NCI-H128 (cell line): ENCODE data around the gene ATP9B.

ENCODE experiments used
- DNase-seq: peaks from one replicate; lab custom pipeline; 2025; ENCODE audit not compliant: unreplicated experiment; lab: John Stamatoyannopoulos, UW

Gene ATP9B

DNA sequence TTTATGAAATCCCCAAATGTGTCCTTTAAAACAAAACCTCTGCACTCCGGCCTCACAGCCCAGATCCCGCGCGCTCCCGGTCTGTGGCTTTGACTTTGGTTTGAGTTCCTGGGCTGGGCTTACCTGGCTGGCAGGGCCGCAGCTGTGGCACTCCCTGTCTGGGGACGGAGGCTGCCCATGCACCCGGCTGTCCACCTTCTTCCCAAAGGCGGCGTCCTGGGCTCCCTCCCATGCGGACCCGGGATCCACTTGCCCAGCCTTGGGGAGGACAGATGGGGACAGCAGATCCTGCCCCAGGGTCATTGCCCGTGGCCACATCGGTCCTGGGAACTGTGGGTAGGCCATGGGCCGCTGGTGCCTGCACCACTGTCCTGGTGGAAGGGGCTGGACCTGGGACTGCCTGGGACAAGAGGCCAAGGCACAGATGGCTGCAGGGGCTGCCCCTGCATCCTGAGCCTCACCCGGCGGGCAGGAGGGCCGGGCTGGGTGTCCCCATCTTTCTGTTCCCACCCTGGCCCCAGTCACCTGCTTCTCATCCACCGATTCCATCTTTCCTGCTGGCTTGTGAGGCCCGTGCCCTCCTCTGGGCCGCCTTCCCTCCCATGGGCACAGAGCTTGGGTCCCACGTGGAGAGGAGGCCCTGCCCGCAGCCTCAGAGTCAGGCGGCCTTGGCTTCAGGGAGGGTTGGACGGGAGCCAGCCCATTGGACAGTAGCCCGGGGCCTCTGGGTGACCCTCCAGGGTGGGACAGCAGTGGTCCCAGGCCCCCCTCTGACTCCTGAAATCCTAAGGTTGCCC is 354.2 kb downstream of the ATP9B start:
- DNase-seq: no peak

DNA sequence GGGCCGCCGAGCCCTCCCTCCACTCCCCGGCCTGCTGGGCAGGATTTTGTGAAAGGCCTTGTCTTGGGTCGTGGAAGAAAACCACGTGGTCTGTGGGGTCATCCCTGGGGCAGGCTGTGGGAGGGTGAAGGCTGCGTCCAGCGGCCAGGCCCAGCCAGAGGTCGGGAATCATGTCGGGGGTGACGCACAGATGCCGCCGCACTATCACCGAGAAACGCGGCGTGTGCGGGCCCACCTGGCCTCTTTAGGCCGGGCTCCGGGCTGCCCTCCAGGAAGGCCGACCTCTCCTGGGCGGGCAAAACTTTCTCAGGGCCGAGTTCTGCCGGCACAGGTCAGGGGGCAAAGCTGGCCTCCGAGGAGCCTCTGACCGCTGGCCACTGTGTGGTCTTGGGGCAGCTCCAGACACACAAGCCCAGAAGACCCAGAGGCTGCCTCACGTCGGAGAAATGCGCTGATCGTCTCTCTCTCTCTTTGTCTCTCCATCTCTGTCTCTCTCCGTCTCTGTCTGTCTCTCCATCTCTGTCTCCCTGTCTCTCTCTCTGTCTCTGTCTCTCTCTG is 354.9 kb downstream of the ATP9B start:
- DNase-seq: no peak

DNA sequence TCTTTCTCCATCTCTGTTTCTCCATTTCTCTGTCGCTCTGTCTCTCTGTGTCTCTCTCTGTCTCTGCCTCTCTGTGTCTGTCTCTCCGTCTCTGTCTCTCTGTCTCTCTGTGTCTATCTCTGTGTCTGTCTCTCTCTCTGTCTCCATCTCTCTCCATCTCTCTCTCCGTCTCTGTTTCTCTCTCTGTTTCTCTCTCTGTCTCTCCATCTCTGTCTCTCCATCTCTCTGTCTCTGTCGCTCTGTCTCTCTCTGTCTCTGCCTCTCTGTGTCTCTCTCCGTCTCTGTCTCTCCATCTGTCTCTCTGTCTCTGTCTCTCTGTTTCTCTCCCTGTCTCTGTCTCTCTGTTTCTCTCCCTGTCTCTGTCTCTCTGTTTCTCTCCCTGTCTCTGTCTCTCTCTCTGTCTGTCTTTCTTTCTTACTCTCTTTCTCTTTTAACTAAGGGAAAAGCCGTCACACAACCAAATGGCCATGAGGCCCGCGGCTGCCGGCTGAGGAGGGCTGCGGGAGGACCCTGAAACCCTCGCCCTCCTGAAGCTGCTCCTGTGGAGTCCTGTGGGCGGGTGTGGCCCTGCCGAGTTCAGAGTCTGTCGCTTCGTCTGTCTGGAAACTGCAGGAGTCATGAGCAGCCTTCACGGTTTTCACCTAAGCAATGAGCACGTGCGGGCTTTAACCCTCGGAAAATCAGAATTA is 355.8 kb downstream of the ATP9B start:
- no peak for DNase-seq

DNA sequence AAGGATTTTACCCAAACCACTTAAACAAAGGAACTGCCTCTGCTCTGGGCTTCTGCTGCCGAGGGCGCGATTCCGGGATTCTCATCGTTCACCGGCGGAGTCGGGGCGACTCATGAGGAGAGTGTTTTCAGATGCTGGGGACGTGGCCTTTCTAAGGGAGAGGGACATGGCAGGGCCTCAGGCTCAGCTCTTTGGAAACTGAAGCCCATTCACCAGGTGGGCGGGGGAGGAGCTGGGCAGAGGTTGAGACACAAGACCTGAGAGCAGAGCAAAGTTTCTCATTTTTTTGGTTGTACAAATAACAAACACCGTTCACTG is 356.3 kb downstream of the ATP9B start:
- no peak for DNase-seq

DNA sequence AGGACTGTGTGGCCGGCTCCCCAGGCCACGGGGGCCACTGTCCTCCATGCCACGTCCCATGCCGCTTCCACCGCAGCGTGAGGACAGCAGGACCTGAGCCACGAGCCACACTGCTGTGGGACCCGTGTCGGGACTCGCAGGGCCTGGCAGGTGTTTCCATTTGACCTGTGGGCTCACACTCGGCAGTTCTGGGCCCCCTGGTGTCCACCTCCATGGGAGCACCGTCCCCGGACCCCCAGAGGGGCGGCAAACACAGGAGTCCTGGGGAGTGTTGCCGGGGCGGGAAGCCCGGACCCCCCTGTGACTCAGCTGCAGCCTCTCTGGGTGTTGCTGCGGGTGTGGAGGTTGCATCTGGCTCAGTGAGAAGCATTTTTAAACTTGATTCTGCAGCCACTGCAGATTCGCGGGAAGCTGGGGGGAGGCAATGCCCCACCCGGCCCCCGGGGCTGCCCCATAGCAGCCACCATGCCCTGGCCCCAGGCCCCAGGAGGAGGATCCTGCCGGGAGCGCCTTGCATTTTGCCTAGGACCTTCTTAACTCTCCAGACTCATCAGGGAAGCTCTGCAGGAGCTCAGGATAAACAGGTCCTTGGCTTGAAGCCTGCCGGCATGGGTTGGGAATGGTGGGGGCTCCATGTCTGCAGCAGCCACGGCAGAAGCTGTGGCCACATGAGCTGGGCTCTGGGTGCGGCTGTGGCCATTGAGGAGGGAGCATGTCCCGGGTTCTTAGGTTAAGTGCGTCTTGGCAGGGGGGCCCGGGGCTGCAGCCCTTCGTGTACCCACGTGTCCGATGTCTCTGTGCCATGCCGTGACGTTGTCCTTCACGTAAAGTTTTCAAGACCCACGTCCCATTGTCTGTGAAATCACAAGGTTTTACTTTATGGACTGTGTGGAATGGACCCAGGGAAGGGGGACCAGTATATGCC is 357.4 kb downstream of the ATP9B start:
- DNase-seq: no peak

DNA sequence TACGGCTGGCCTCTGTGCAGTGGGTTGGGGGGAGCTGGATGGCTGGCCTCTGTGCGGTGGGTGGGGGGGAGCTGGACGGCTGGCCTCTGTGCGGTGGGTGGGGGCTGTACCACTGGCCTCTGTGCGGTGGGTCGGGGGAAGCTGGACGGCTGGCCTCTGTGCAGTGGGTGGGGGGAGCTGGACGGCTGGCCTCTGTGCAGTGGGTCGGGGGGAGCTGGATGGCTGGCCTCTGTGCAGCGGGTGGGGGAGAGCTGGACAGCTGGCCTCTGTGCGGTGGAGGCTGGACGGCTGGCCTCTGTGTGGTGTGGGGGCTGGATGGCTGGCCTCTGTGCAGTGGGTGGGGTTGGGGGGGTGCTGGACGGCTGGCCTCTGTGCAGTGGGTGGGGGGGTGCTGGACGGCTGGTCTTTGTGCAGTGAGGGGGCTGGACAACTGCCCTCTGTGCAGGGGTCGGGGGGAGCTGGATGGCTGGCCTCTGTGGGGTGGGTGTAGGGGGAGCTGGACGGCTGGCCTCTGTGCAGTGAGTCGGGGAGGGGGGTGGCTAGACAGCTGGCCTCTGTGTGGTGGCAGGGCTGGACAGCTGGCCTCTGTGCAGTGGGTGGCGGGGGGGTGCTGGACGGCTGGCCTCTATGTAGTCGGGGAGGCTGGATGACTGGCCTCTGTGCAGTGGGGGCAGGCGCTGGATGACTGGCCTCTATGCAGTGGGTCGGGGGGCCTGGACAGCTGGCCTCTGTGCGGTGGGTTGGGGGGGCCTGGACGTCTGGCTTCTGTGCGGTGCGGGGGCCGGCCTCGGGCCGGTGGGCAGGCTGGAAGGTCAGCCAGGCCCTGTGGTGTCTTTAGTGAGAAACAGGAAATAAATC is 358.4 kb downstream of the ATP9B start:
- DNase-seq: no peak
